GM12878 (cell line): ENCODE results near the gene MANBA. TPM values are rescaled to one million over a fixed set of nuclear protein-coding genes. Genes with fewer than 3 reads are reported as not detected.
A peak's percentile ranks its signal among the peaks of the same experiment; 100 is the strongest.

Source experiments
- ATAC-seq: fragments of 200-7000 bp; cut with Tn5 transposase; 3 replicates; pipeline ENCODE4 v1.9.1; 2020; ENCODE audit warnings: mild to moderate bottlenecking, moderate library complexity
- BruUV-seq: library from RNA; stranded (reverse); fragments of 400-500 nt; replicated peaks from 2 replicates; lab custom pipeline; 2021; lab: Mats Ljungman, UMichigan
- CTCF ChIA-PET: fragments of 300-600 bp; sonication (Branson Sonifier 250); formaldehyde crosslinking; extraction: SDS; loops from one replicate; lab custom pipeline; 2021; ENCODE audit warnings: inconsistent platforms; lab: Yijun Ruan, JAX
- POLR2A ChIA-PET: fragments of 350-600 bp; formaldehyde crosslinking; extraction: SDS; loops from one replicate; lab custom pipeline; 2021; ENCODE audit warnings: inconsistent platforms; lab: Charles Lee
- RAD21 ChIA-PET: fragments of 300-600 bp; sonication (Branson Sonifier 250); formaldehyde crosslinking; loops from one replicate; lab custom pipeline; 2023; ENCODE audit warnings: antibody characterized with exemption; ENCODE audit not compliant: unreplicated experiment; lab: Charles Lee
- SMC1A ChIA-PET: fragments of 300-600 bp; sonication (Branson Sonifier 250); formaldehyde crosslinking; loops from one replicate; lab custom pipeline; 2023; ENCODE audit not compliant: unreplicated experiment, uncharacterized antibody; lab: Charles Lee
- DNase-seq: peaks from one replicate; pipeline ENCODE4 v3.0.0-alpha.2; 2011; ENCODE audit warnings: low read depth, low spot score
- FAIRE-seq: peaks from 3 replicates; lab custom pipeline; 2011; peaks lifted over from hg19 to GRCh38; lab: Jason Lieb, UNC
- H2AFZ ChIP-seq: 2 replicates; pipeline ENCODE4 v1.6.0; 2011; ENCODE audit warnings: low read depth, low read length, control low read depth; ENCODE audit not compliant: control insufficient read depth
- H3K27ac ChIP-seq: 2 replicates; pipeline ENCODE4 v1.5.1; 2011; ENCODE audit warnings: control low read depth; ENCODE audit not compliant: control insufficient read depth, insufficient read depth
- H3K27me3 ChIP-seq, 2 experiments: replicated peaks in 1 of 2; 2 replicates each; pipeline versions ENCODE4 v1.6.0 to v1.6.1; 2011; ENCODE audit warnings: low read length in 1 of 2; ENCODE audit not compliant: control insufficient read depth in 2 of 2, insufficient read depth in 2 of 2
- H3K36me3 ChIP-seq, 2 experiments: 2 replicates each; pipeline ENCODE4 v1.5.1; 2011; ENCODE audit warnings: low read length in 1 of 2; ENCODE audit not compliant: control insufficient read depth in 2 of 2, insufficient read depth in 2 of 2
- H3K4me1 ChIP-seq: 2 replicates; pipeline ENCODE4 v1.6.1; 2011; ENCODE audit warnings: mild to moderate bottlenecking, low read length, moderate library complexity, mixed read lengths; ENCODE audit not compliant: control insufficient read depth, insufficient read depth
- H3K4me2 ChIP-seq: 2 replicates; pipeline ENCODE4 v1.6.0; 2011; ENCODE audit warnings: control low read depth; ENCODE audit not compliant: control insufficient read depth, insufficient read depth
- H3K4me3 ChIP-seq: fragments of 200-600 bp; sonication (generic); 2 replicates; pipeline ENCODE4 v1.5.1; 2016
- H3K79me2 ChIP-seq: 2 replicates; pipeline ENCODE4 v1.6.0; 2011; ENCODE audit warnings: low read length; ENCODE audit not compliant: control insufficient read depth, insufficient read depth
- H3K9ac ChIP-seq: 2 replicates; pipeline ENCODE4 v1.8.0; 2011; ENCODE audit warnings: low read length, control low read depth, mixed read lengths; ENCODE audit not compliant: control insufficient read depth, insufficient read depth
- H3K9me3 ChIP-seq: replicated peaks from 3 replicates; pipeline ENCODE4 v1.5.1; 2011; ENCODE audit warnings: mild to moderate bottlenecking, low read length; ENCODE audit not compliant: control insufficient read depth, insufficient read depth
- H4K20me1 ChIP-seq: 2 replicates; pipeline ENCODE4 v1.6.0; 2011; ENCODE audit not compliant: control insufficient read depth, insufficient read depth
- ATF7 ChIP-seq: fragments of 450-650 bp; IDR thresholded peaks from 2 replicates; pipeline ENCODE4 v1.6.1; 2016; ENCODE audit warnings: low read depth, mild to moderate bottlenecking
- BMI1 ChIP-seq: fragments of 450-650 bp; IDR thresholded peaks from 2 replicates; pipeline ENCODE4 v1.6.1; 2016; ENCODE audit warnings: mild to moderate bottlenecking, moderate library complexity, borderline replicate concordance
- CHD2 ChIP-seq: IDR thresholded peaks from 2 replicates; pipeline ENCODE4 v1.6.1; 2011; ENCODE audit warnings: low read depth, low read length, improper control_type of control experiment, borderline replicate concordance
- FOS ChIP-seq: IDR thresholded peaks from 3 replicates; pipeline ENCODE4 v1.6.1; 2011; ENCODE audit warnings: borderline replicate concordance; ENCODE audit not compliant: insufficient read length; ENCODE audit errors: extremely low read depth
- HCFC1 ChIP-seq: fragments of 150-350 bp; IDR thresholded peaks from 2 replicates; pipeline ENCODE4 v1.6.1; 2014; ENCODE audit warnings: low read length
- HDAC2 ChIP-seq: fragments of 200-600 bp; sonication (generic); IDR thresholded peaks from 2 replicates; pipeline ENCODE4 v1.6.1; 2017
- IKZF1 ChIP-seq: fragments of 450-650 bp; conservative IDR thresholded peaks from 2 replicates; pipeline ENCODE4 v1.6.1; 2017; ENCODE audit warnings: antibody characterized with exemption, mild to moderate bottlenecking
- IRF4 ChIP-seq: IDR thresholded peaks from 2 replicates; pipeline ENCODE4 v1.6.1; 2011; ENCODE audit warnings: low read depth, low read length
- KAT2A ChIP-seq: conservative IDR thresholded peaks from 2 replicates; pipeline ENCODE4 v1.6.1; 2011; ENCODE audit warnings: low read depth, low read length; ENCODE audit not compliant: control insufficient read depth
- MYB ChIP-seq: fragments of 150-350 bp; IDR thresholded peaks from 2 replicates; pipeline ENCODE4 v1.6.1; 2014; ENCODE audit warnings: mild to moderate bottlenecking, low read depth, low read length, borderline replicate concordance
- SUZ12 ChIP-seq: fragments of 200-600 bp; sonication (generic); IDR thresholded peaks from one replicate; pipeline ENCODE4 v1.6.1; 2018; ENCODE audit warnings: antibody characterized with exemption, mild to moderate bottlenecking; ENCODE audit not compliant: unreplicated experiment
- TAF1 ChIP-seq: IDR thresholded peaks from 2 replicates; pipeline ENCODE4 v1.6.1; 2011; ENCODE audit warnings: mild to moderate bottlenecking, low read depth, low read length, borderline replicate concordance
- USF1 ChIP-seq: IDR thresholded peaks from 2 replicates; pipeline ENCODE4 v1.6.1; 2011; ENCODE audit warnings: borderline replicate concordance, low read depth, mild to moderate bottlenecking, moderate library complexity, mixed read lengths, low read length; ENCODE audit not compliant: insufficient read depth; ENCODE audit errors: extremely low read length
- ZBTB11 ChIP-seq: fragments of 450-650 bp; formaldehyde crosslinking; IDR thresholded peaks from 2 replicates; pipeline ENCODE4 v1.5.0; 2022; ENCODE audit warnings: mild to moderate bottlenecking, missing genetic modification characterization
- ZZZ3 ChIP-seq: IDR thresholded peaks from 2 replicates; pipeline ENCODE4 v1.6.1; 2011; ENCODE audit warnings: low read depth; ENCODE audit not compliant: control insufficient read depth, insufficient read length
- WGBS: methylation state at CpG from one replicate; pipeline ENCODE4 v1.1.6; 2016; ENCODE audit warnings: low lambda C conversion rate; ENCODE audit not compliant: insufficient replicate concordance, insufficient coverage; ENCODE audit errors: missing lambda C conversion rate; 5-methylcytosine and 5-hydroxymethylcytosine counted together
- in situ Hi-C: fragments of 300-500 bp; cut with MboI; formaldehyde crosslinking; loops from 9 replicates; pipeline ENCODE4 v1.14.3; 2018; ENCODE audit warnings: mixed read lengths
- intact Hi-C: fragments of 100-400 bp; cut with micrococcal nuclease; formaldehyde crosslinking; loops from one replicate; pipeline ENCODE4 v1.14.2; 2022; ENCODE audit not compliant: unreplicated experiment
- polyA plus RNA-seq, 11 experiments: library from polyadenylated mRNA; depleted of rRNA in 4 of 11; unstranded in 6 of 11; stranded (reverse) in 5 of 11; fragments of >200 nt; fragmentation: Nextera tagmentation in 4 of 11; fragmentation: Illumina TruSeq in 1 of 11; extraction: Ambion mirVana in 4 of 11; extraction: Trizol in 1 of 11; gene quantifications; 1 replicate in 1 of 11; 2 replicates in 10 of 11; pipeline versions ENCODE4 v1.2.1 to v1.2.3, GENCODE V29; 2011 to 2016; ENCODE audit warnings: inconsistent platforms in 2 of 11, missing spikeins in 2 of 11, low read depth in 1 of 11
- total RNA-seq, 4 experiments: library from RNA; depleted of rRNA in 3 of 4; stranded (reverse); fragments of >200 nt in 3 of 4; fragmentation: Illumina TruSeq in 1 of 4; extraction: Trizol in 1 of 4; gene quantifications; 2 replicates each; pipeline versions ENCODE4 v1.2.1 to v1.2.3, GENCODE V29; 2013 to 2021

Gene MANBA
- total and polyA plus RNA-seq, 10 of the 15 experiments (the other 5 are each of a cell fraction or from before 2014, with no cell fraction given): 3.8 to 19.0 (median 12.5) TPM

GRCh38 chr4:102631616-102632015, 129.2 kb downstream of the MANBA start:
- Histone ChIP-seq H3K27me3 (no peaks in the 10 kb centered on the region), H3K27ac (no peak overlapping the region), H3K36me3 (peaks cover 0 to 17% of the 10 kb centered on the region in 2 experiments; a peak in 3 of 4 replicates), H3K4me1 (no peaks in the 10 kb centered on the region), H3K79me2 (no peaks in the 10 kb centered on the region), H3K9ac (no peak overlapping the region), H3K4me3 (no peak overlapping the region), H2AFZ (no peak overlapping the region), H3K4me2 (no peak overlapping the region), H4K20me1 (no peaks in the 10 kb centered on the region), H3K9me3 (no peaks in the 10 kb centered on the region)
- TF ChIP-seq KAT2A: no peak
- TF ChIP-seq SUZ12: no peak
- no peak for TF ChIP-seq ZBTB11 (CRISPR knock-in tag)
- no peak for TF ChIP-seq USF1
- TF ChIP-seq FOS: no peak
- no peak for TF ChIP-seq IKZF1
- no peak for TF ChIP-seq TAF1
- TF ChIP-seq IRF4: no peak
- TF ChIP-seq HCFC1: no peak
- no peak for TF ChIP-seq MYB
- no peak for TF ChIP-seq ATF7
- TF ChIP-seq BMI1: no peak
- no peak for TF ChIP-seq ZZZ3
- no peak for TF ChIP-seq CHD2
- no peak for TF ChIP-seq HDAC2
- TSS peak; percentile 77 for BruUV-seq
- ChIA-PET RAD21 (interaction anchor here (1.3 kb wide), 1 partner anchor 449 kb away, joined by 3 read pairs; no protein-coding TSS in a partner anchor), CTCF (interaction anchor here (0.6 to 2.6 kb wide), 3 partner anchors 7 to 460 kb away, joined by 3 to 12 read pairs (median 4); no protein-coding TSS in a partner anchor), POLR2A (no interaction called here), SMC1A (interaction anchor here (1.2 kb wide), 1 partner anchor 201 kb away, joined by 3 read pairs; no protein-coding TSS in a partner anchor)
- ATAC-seq (no peak), DNase-seq (no peak), FAIRE-seq (no peak)
- in situ Hi-C loops (loop anchor here (25.0 kb wide), 1 partner anchor 1156 kb away; no protein-coding TSS in a partner anchor), intact Hi-C loops (no loop called here)
- 95% methylated on average over 7 of the region's 7 CpGs for WGBS
